Measurements from ENCODE around the gene GRIN2C. TPM values are rescaled to one million over a fixed set of nuclear protein-coding genes. Genes with fewer than 3 reads are reported as not detected.

GRIN2C gene
- total RNA-seq, 2 donors from 2014 or later, result 27.6 to 34.4 TPM

DNA sequence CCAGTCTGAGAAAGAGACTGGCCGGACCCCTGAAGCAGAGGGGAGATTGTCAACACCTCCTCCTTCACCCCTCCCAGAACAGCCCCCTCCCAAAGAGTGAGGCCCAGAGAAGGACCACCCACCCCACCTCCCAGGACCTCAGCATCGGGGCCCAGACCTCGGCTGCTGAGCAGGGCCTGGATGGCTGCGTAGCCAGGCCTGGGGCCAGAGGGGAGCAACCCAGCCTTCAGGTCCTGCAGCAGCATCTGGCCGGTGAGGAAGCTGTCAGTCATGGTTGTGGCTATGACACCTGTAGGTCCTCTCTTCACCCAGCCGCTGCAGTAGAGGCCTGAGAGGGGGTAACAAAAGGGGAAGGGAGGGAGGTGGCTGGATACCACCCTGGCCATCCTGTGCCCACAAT is 3.2 kb upstream of the GRIN2C start:
- Histone ChIP-seq H3K4me1 (peaks cover 0 to 44% of the 10 kb centered on the region in 2 donors), H3K9me3 (no peaks in the 10 kb centered on the region), H3K4me3 (no peak overlapping the region), H3K27ac (no peak overlapping the region), H3K27me3 (peaks cover 7% of the 10 kb centered on the region in 2 donors), H3K36me3 (no peaks in the 10 kb centered on the region)
- TF ChIP-seq, protein P1, sequence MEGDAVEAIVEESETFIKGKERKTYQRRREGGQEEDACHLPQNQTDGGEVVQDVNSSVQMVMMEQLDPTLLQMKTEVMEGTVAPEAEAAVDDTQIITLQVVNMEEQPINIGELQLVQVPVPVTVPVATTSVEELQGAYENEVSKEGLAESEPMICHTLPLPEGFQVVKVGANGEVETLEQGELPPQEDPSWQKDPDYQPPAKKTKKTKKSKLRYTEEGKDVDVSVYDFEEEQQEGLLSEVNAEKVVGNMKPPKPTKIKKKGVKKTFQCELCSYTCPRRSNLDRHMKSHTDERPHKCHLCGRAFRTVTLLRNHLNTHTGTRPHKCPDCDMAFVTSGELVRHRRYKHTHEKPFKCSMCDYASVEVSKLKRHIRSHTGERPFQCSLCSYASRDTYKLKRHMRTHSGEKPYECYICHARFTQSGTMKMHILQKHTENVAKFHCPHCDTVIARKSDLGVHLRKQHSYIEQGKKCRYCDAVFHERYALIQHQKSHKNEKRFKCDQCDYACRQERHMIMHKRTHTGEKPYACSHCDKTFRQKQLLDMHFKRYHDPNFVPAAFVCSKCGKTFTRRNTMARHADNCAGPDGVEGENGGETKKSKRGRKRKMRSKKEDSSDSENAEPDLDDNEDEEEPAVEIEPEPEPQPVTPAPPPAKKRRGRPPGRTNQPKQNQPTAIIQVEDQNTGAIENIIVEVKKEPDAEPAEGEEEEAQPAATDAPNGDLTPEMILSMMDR (IDR thresholded peaks at IDR 0.05), result no peak
- DNase-seq (ENCODE audit: low spot score), result no peak

DNA sequence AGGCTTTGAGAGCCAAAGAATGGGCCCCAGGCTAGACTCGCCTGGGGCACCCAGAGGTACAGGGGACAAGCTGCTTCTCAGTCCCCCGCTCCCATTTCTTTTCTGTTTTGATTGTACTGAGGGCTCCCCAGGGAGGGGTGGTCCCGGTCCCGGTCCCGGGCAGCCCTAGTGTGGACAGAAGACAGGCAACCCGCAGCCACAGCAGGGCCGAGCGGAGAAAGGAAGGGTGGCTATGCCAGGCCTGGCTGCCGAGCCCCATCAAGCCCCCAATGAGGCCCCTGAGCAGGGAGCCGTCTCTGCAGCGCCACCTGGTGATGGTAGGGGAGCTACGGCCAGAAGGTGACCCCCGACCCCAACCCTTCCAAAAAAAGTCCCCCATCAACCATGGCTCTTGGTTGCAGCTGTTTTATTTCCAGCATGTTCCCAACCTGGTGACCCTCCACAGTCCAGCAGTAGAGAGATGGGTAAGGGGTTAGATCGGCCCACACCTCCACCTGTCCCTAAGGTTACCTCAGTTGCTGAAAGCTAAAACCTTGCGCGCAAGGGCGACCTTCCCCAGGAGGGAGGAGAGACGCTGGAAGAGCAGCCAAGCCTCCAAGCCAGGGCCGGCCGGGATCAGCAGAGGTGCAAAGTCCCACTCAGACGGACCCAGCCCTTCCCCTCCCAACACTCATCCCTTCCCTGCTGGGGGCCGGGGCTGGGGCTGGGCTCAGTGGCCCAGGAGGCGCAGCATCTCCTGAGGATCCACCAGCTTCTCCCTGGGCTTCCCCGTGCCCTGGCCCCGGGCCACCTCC is 2.6 kb upstream of the GRIN2C start:
- H3K27ac ChIP-seq, result peak overlapping the region; percentile 75 to 86
- H3K9me3 ChIP-seq, result no peaks in the 10 kb centered on the region
- no peak for DNase-seq (ENCODE audit: low spot score)
- H3K4me1 ChIP-seq, result peaks cover 0 to 41% of the 10 kb centered on the region in 2 donors
- TF ChIP-seq, protein P1 (IDR thresholded peaks at IDR 0.05), result peak; percentile 68 to 89
- H3K27me3 ChIP-seq, result peaks cover 7% of the 10 kb centered on the region in 2 donors
- H3K36me3 ChIP-seq, result no peaks in the 10 kb centered on the region
- H3K4me3 ChIP-seq, result peak overlapping the region; percentile 48 to 58

DNA sequence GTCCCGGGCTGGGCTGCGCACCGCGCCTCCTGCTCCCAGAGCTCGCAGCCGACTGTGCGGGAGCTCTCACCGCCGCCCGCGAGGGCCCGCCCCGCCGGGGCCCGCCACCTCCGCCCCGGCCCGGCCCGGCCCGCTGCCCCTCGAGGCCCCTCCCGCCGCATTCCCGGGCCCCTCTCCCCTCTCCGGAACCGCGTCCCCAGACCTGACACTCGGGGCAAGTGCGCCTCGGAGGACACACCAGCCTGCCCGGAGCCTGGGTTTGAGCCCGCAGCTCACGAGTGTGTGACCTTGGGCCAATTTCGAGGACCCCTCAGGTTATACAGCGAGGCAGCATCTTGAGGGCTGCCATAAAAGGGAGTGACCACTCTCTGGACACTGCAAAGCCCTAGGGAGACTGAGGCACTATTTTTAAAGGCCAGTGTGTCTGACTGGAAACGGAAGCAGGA is 2.0 kb upstream of the GRIN2C start:
- TF ChIP-seq, protein P1 (IDR thresholded peaks at IDR 0.05), result no peak
- Histone ChIP-seq H3K27me3 (peaks cover 7% of the 10 kb centered on the region in 2 donors), H3K27ac (peak overlapping the region; percentile 75 to 86), H3K9me3 (no peaks in the 10 kb centered on the region), H3K4me1 (peaks cover 0 to 41% of the 10 kb centered on the region in 2 donors), H3K4me3 (peak overlapping the region; percentile 48 to 58), H3K36me3 (no peaks in the 10 kb centered on the region)
- no peak for DNase-seq (ENCODE audit: low spot score)

DNA sequence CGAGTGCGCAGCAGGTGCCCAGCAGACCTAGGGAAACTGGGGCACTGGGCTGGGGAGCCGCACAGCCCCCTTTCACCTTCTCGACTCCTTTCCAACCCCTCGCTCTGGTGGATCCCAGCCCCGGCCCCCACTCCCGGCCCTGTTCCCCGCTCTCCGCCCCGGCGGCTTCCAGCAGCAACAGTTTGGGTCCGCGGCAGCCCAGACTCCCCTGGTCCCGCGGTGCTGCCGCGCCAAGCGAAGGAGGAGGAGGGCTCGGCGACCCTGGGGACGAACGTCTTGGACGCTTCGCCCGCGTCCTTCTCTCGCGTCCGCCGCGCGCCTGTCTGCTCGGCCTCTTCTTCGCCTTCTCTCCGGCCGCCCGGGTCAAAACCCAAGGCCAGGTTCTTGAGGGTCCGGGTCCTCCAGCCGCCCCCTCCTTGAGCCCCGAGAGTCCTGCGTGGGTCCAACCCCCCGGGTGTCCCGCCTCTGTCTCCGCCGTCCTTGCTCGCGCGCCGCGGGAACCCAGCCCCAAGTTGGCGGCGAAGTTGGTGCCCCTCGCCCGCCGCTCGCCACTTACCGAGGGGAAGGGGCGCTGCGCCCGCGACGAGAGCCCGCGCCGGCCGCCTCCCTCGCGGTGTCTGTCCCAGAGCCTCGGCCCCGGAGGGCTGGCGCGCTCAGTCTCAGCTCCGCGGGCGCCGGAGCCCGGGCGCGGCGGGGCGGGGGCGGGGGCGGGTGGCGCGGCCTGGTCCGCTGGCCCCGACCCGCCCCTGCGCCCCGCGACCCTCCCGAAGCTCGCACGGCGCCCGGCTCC is 1.4 kb upstream of the GRIN2C start:
- Histone ChIP-seq H3K27me3 (peaks cover 7% of the 10 kb centered on the region in 2 donors), H3K9me3 (no peaks in the 10 kb centered on the region), H3K4me3 (peak overlapping the region; percentile 48 to 58), H3K27ac (peak overlapping the region; percentile 79 to 86), H3K4me1 (peaks cover 0 to 41% of the 10 kb centered on the region in 2 donors), H3K36me3 (no peaks in the 10 kb centered on the region)
- no peak for DNase-seq (ENCODE audit: low spot score)
- TF ChIP-seq, protein P1 (IDR thresholded peaks at IDR 0.05), result no peak

DNA sequence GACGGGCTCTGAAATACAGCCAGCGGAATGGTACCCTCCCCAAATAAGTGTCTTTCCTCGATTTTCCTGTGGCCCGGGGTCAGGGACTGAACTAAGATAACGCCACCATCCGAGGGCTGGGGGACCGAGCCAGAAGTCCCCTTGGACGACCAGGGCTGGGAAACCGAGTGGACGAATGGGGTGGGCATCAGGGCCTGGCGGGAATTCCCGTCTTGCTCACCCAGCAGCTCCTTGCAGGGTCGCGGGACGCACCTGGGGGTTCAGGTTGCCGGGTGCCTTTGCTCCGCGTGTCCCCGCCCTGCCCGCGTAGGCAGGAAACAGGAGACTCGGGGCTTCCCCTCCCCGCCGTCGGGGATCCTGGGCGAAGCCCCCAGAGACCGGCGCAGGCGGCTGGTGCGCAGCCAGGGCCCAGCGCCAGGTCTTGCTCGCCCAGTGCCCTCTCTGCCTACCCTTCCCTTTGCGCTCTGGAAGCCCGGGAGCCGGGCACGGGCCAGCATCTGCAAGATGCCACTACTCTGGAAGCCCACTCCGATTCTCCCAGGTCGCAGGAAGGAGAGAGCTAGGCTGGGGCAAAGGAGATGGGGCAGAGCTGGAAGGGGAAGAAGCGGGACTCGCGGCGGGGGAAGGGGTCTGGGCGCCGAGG is 665 bp upstream of the GRIN2C start:
- TF ChIP-seq, protein P1 (IDR thresholded peaks at IDR 0.05), result no peak
- peaks cover 7% of the 10 kb centered on the region in 2 donors for H3K27me3 ChIP-seq
- H3K4me1 ChIP-seq, result peaks cover 0 to 41% of the 10 kb centered on the region in 2 donors

More for the DNA sequence above, 665 bp upstream of the GRIN2C start:
- Histone ChIP-seq H3K9me3 (no peaks in the 10 kb centered on the region), H3K27ac (peak overlapping the region; percentile 79 to 86), H3K36me3 (no peaks in the 10 kb centered on the region), H3K4me3 (peak overlapping the region; percentile 48 to 58)
- no peak for DNase-seq (ENCODE audit: low spot score)

All from right atrium auricular region (tissue), 2 donors.